SK-N-SH treated with all-trans-retinoic acid at 6 μM for 48 hours (cell line): ENCODE results near the gene DNAH1.

Experiments used
- PPARA ChIP-seq: fragments of 250-450 bp; sonication (Bioruptor Pico); IDR thresholded peaks from 2 replicates; pipeline ENCODE4 v1.5.0; 2020; ENCODE audit warnings: mild to moderate bottlenecking, borderline replicate concordance
- TCF4 ChIP-seq: fragments of 250-450 bp; sonication (Bioruptor Pico); IDR thresholded peaks from 2 replicates; pipeline ENCODE4 v1.8.0; 2021; ENCODE audit warnings: mild to moderate bottlenecking, moderate library complexity, borderline replicate concordance
- ZNF70 ChIP-seq: fragments of 450-650 bp; formaldehyde crosslinking; IDR thresholded peaks from 2 replicates; pipeline ENCODE4 v1.5.0; 2020; ENCODE audit warnings: mild to moderate bottlenecking, moderate library complexity

- TF ChIP-seq PPARA (CRISPR knock-in tag) (no peak), ZNF70 (no peak), TCF4 (CRISPR knock-in tag) (no peak)
Measured at GRCh38 chr3:52346623-52347530, 30.8 kb downstream of the DNAH1 start.
